WERI-Rb-1 (cell line): ENCODE data around the gene SHD.
"Not testable (repeated sequence)": the region's sequence is repeated elsewhere in the genome, so short reads cannot be mapped to it uniquely, and the experiment has no call there.

Source experiments
- DNase-seq: peaks from one replicate; pipeline ENCODE4 v3.0.0-alpha.2; 2020
- H3K27ac ChIP-seq: fragments of 250-450 bp; sonication (Bioruptor Pico); 2 replicates; pipeline ENCODE4 v1.5.1; 2020; ENCODE audit warnings: mild to moderate bottlenecking, moderate library complexity
- H3K27me3 ChIP-seq: fragments of 250-450 bp; sonication (Bioruptor Pico); 2 replicates; pipeline ENCODE4 v1.5.1; 2021; ENCODE audit warnings: mild to moderate bottlenecking, low read depth, moderate library complexity; ENCODE audit not compliant: insufficient read depth, severe bottlenecking
- H3K36me3 ChIP-seq: fragments of 250-450 bp; sonication (Bioruptor Pico); 2 replicates; pipeline ENCODE4 v1.5.1; 2020; ENCODE audit warnings: mild to moderate bottlenecking, moderate library complexity
- H3K4me3 ChIP-seq: 2 replicates; pipeline ENCODE4 v1.5.1; 2011; ENCODE audit warnings: low read depth, mild to moderate bottlenecking, control low read depth, low read length
- H3K9me3 ChIP-seq: fragments of 250-450 bp; sonication (Bioruptor Pico); 2 replicates; pipeline ENCODE4 v1.5.1; 2021; ENCODE audit warnings: mild to moderate bottlenecking, moderate library complexity; ENCODE audit not compliant: severe bottlenecking
- CTCF ChIP-seq: IDR thresholded peaks from 2 replicates; pipeline ENCODE4 v1.5.1; 2011; ENCODE audit warnings: low read depth, mild to moderate bottlenecking, control low read depth, inconsistent platforms, low read length

The SHD gene

GRCh38 chr19:4284176-4284958 lies 5.3 kb downstream of the SHD start:
- DNase-seq, result peak; percentile 39
- TF ChIP-seq CTCF, result no peak

GRCh38 chr19:4284974-4285373 lies 5.9 kb downstream of the SHD start:
- Histone ChIP-seq H3K9me3 (no peaks in the 10 kb centered on the region), H3K4me3 (no peak overlapping the region), H3K27me3 (no peaks in the 10 kb centered on the region), H3K36me3 (peaks cover 13% of the 10 kb centered on the region), H3K27ac (no peak overlapping the region)
- no peak for TF ChIP-seq CTCF
- no peak for DNase-seq

More at GRCh38 chr19:4284176-4284958, 5.3 kb downstream of the SHD start:
- Histone ChIP-seq H3K9me3 (no peaks in the 10 kb centered on the region), H3K36me3 (peaks cover 13% of the 10 kb centered on the region), H3K27me3 (no peaks in the 10 kb centered on the region), H3K4me3 (no peak overlapping the region), H3K27ac (no peak overlapping the region)

- H3K36me3 ChIP-seq, result peaks cover 13% of the 10 kb centered on the region
- H3K27me3 ChIP-seq, H3K27ac ChIP-seq, H3K9me3 ChIP-seq, H3K4me3 ChIP-seq, DNase-seq: not testable (repeated sequence)
Measured at GRCh38 chr19:4286141-4286540, 7.1 kb downstream of the SHD start.

- Histone ChIP-seq H3K27ac (no peak overlapping the region), H3K36me3 (peaks cover 8% of the 10 kb centered on the region)
- DNase-seq, result no peak
Measured at GRCh38 chr19:4288091-4288777, 9.2 kb downstream of the SHD start.

GRCh38 chr19:4291184-4291732 lies 12.2 kb downstream of the SHD start:
- Histone ChIP-seq H3K27me3 (no peaks in the 10 kb centered on the region), H3K9me3 (no peaks in the 10 kb centered on the region), H3K4me3 (no peak overlapping the region), H3K27ac (no peak overlapping the region), H3K36me3 (peaks cover 7% of the 10 kb centered on the region)
- no peak for DNase-seq
- no peak for TF ChIP-seq CTCF

More at GRCh38 chr19:4288091-4288777, 9.2 kb downstream of the SHD start:
- TF ChIP-seq CTCF, result no peak
- H3K9me3 ChIP-seq, result no peaks in the 10 kb centered on the region
- H3K4me3 ChIP-seq, result no peak overlapping the region
- H3K27me3 ChIP-seq, result no peaks in the 10 kb centered on the region

- TF ChIP-seq CTCF, result no peak
- peaks cover 7% of the 10 kb centered on the region for H3K36me3 ChIP-seq
- DNase-seq, result no peak
- no peaks in the 10 kb centered on the region for H3K9me3 ChIP-seq
- no peak overlapping the region for H3K27ac ChIP-seq
- no peaks in the 10 kb centered on the region for H3K27me3 ChIP-seq
- H3K4me3 ChIP-seq, result no peak overlapping the region
Measured at GRCh38 chr19:4292515-4292914, 13.4 kb downstream of the SHD start.
